Skin epidermis (tissue), 12 donors: ENCODE results near the gene ALPK1.
"Not testable (repeated sequence)": the region's sequence is repeated elsewhere in the genome, so short reads cannot be mapped to it uniquely, and the experiment has no call there.

Experiments used
- H3K27ac ChIP-seq, 21 experiments: fragments of 200-600 bp; sonication (generic) in 11 of 21; one replicate each; pipeline ENCODE4 v1.5.0; 2020; ENCODE audit warnings: mild to moderate bottlenecking in 3 of 21, inconsistent platforms in 2 of 21, moderate library complexity in 2 of 21
- H3K4me3 ChIP-seq, 7 experiments: fragments of 200-600 bp; sonication (generic) in 2 of 7; one replicate each; pipeline ENCODE4 v1.5.0; 2020; ENCODE audit warnings: inconsistent platforms in 2 of 7, mild to moderate bottlenecking in 2 of 7, moderate library complexity in 1 of 7

The ALPK1 gene

DNA sequence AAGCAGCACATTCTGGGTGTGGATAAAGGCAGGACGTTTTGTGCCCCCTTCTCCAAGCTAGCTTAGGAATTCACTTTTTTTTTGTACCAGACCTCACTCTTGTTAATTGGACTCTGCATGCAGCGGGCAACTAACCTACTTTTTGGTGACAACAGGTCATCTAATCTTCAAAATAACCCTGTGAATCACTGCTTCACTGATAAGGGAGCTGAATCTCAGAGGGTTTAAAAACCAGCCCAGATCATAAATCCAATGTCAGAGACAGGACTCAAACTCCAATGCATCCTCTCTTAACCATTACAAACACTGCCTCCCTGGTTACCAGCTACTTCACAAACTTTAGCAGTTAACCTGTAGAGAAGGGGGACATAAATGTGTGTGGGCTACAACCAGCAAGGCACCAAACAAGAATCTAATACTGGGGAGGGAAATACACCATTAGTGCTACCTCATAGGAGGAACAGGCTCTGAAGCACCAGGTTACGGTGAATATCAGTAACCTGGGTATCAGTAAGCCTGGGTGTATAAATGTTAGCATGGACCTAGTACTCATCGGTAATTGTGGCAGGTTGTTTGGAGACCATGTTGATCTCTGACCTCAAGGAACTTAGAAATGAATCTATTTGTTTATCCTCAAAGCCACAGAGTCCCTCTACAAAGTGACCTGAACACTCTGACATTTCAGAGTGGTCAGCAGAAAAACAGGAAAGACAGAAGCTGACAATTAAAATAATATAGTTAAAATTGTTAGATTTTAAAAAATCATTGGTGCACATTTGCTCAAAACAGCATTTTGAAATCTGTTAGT, 14.1 kb upstream of the ALPK1 start:
- no peak overlapping the region for H3K4me3 ChIP-seq
- peak overlapping the region in 4 of 21 experiments; percentile 3 to 94 (median 84) for H3K27ac ChIP-seq

DNA sequence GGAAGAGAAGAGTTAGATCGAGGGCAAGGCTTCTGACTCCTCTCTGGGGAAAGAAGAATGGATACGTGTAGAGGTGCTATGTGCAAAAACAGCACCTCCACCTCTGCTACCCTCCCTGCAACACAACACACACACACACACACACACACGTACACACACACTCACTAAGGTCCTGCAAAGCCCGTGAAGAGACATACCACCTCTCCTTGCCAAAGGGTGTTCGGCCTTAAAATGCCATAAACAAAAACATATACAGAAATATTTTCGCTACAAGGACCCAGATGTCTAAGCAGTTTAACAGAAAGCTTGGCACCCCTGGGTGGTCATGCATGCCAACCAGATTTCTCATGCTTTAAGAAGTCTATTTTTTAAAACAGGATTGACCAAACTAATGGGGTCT, 13.0 kb upstream of the ALPK1 start:
- H3K4me3 ChIP-seq, result peak overlapping the region; percentile 55 to 83 (median 72)
- peak overlapping the region in 19 of 21 experiments; percentile 71 to 95 (median 86) for H3K27ac ChIP-seq

- Histone ChIP-seq H3K27ac (peak overlapping the region in 20 of 21 experiments; percentile 71 to 95 (median 86)), H3K4me3 (peak overlapping the region; percentile 55 to 83 (median 72))
Observed at GRCh38 chr4:112284662-112285411, 12.3 kb upstream of the ALPK1 start.

- Histone ChIP-seq H3K4me3 (no peak overlapping the region), H3K27ac (peak overlapping the region in 7 of 21 experiments; percentile 45 to 95 (median 66))
Observed at GRCh38 chr4:112287258-112287989, 9.7 kb upstream of the ALPK1 start.

- H3K4me3 ChIP-seq, result no peak overlapping the region
- peak overlapping the region in 3 of 21 experiments; percentile 45 to 94 (median 73) for H3K27ac ChIP-seq
Observed at GRCh38 chr4:112288455-112288854, 8.7 kb upstream of the ALPK1 start.

- Histone ChIP-seq H3K27ac (peak overlapping the region in 2 of 21 experiments; percentile 14 to 45), H3K4me3 (no peak overlapping the region)
Observed at GRCh38 chr4:112289407-112290253, 7.5 kb upstream of the ALPK1 start.

DNA sequence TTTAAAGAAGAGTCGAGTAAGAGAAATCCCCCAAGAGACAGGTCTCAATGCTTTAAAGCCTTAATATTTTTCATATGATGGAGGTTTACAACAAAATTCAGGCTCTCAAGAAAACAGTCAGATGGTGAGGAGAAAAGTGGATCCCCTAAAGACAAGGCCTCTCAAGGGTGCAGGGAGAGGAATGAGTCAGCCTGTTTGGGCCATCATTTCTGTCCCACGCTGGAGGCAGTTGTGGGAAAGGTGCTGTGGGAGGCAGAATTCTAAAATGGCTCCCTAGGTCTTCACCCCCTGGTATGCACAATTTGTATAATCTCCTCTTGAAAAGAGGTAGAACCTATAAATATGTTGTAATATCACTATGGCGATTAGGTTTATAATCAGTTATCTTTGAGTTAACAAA, 6.8 kb upstream of the ALPK1 start:
- Histone ChIP-seq H3K27ac (no peak overlapping the region), H3K4me3 (no peak overlapping the region)

DNA sequence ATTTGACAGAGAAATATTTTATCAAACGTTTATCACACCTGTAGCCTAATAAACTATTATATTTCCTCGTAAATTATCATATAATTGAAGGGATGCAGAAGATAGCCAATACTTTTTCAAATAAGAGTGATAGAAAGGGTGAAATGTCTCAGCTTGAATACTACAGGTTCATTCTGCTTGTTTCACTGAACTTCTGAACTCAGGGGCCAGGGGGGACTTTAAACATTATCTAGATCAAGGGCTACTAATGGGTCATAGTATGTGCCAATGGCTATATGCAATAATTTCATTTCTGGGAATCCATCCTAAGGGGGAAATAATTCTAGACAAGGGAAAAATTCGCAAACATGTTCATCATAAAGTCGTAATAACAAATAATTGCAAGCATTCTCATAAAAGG, 2.6 kb downstream of the ALPK1 start:
- no peak overlapping the region for H3K4me3 ChIP-seq
- no peak overlapping the region for H3K27ac ChIP-seq

- peak overlapping the region in 1 of 21 experiments; percentile 64 for H3K27ac ChIP-seq
- H3K4me3 ChIP-seq, result no peak overlapping the region
Observed at GRCh38 chr4:112302320-112303274, 5.4 kb downstream of the ALPK1 start.

DNA sequence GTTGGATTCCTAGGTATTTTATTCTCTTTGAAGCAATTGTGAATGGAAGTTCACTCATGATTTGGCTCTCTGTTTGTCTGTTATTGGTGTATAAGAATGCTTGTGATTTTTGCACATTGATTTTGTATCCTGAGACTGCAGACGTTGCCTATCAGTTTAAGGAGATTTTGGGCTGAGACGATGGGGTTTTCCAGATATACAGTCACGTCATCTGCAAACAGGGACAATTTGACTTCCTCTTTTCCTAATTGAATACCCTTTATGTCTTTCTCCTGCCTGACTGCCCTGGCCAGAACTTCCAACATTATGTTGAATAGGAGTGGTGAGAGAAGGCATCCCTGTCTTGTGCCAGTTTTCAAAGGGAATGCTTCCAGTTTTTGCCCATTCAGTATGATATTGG, 8.3 kb downstream of the ALPK1 start:
- H3K27ac ChIP-seq, H3K4me3 ChIP-seq: not testable (repeated sequence)

DNA sequence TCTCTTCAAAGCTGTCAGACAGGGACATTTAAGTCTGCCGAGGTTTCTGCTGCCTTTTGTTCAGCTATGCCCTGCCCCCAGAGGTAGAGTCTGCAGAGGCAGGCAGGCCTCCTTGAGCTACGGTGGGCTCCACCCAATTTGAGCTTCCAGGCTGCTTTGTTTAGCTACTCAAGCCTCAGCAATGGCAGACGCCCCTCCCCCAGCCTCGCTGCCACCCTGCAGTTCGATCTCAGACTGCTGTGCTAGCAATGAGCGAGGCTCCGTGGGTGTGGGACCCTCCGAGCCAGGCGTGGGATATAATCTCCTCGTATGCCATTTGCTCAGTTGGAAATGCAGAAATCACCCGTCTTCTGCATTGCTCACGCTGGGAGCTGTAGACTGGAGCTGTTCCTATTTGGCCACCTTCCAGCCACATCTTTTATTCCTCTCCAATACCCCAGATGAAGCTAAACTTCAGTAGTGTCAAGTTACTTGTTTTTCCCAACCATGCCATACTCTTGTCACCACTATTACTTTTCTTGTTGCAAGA, 12.2 kb downstream of the ALPK1 start:
- not testable (repeated sequence) for H3K27ac ChIP-seq
- H3K4me3 ChIP-seq, result peak overlapping the region in 2 of 7 experiments; percentile 10 to 19

DNA sequence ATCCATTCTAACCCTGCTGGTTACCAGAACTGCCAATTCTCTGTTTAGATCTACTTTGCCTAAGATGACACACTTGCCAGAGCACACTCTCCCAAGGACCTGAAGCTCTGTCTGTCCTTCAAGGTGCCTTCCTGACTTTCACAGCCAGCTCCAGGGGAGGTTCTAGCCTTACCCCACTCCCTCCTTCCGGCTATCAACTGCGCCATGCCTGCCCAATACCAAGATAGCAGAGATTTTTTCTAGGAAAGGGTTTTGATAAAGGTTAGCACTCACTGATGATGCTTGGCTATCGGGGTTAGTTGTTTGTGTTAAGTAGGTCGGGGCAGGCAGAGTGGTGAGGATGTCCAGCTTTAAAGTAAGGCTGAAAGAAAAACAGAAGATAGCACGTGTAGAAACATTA, 14.3 kb downstream of the ALPK1 start:
- Histone ChIP-seq H3K4me3 (no peak overlapping the region), H3K27ac (no peak overlapping the region)

DNA sequence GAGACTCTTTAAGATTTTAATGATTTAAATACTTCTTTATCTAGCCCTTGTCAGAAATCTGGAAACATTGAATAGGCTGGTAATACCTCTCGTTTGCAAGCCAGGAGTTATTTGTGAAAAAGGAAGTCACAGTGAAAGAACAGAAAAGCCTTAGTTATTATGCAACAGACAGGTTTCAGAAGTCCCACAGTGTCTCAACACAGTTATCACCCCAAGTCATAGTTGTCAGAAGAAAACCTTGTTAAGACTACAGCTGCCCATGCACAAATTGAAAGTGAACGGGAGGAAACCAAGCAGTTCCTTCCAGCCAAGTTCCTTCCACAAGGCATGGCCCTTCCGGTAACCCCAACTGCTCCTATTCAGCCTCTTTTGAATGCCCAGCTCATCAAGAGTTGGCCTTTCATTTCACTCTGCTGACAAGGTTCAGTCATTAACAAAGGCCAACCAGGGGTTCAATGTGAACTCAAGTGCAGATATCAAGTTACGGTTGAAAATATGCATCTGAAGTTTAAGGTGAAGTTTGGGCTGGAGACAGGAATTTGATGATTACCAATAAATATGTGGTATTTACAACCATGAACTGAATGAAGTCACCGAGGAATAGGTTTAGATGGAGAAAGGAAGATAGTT, 15.6 kb downstream of the ALPK1 start:
- Histone ChIP-seq H3K27ac (no peak overlapping the region), H3K4me3 (no peak overlapping the region)

- H3K27ac ChIP-seq, result no peak overlapping the region
- no peak overlapping the region for H3K4me3 ChIP-seq
Observed at GRCh38 chr4:112315446-112315845, 18.3 kb downstream of the ALPK1 start.

DNA sequence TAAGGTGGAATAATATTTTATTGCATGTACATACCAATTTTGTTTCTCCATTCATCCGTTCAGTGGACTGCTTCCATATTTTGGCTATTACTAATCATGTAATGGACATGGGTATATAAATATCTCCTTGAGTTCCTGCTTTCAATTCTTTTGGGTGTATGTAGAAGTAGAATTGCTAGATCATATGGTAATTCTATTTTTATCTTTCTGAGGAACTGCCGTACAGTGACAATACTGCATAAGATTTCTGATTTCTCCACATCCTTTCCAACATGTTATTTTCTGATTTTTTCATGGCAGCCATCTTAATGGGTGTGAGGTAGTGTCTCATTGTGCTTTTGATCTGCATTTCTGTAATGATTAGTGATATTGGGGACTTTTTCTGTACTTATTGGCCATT, 19.2 kb downstream of the ALPK1 start:
- peak overlapping the region in 1 of 21 experiments; percentile 44 for H3K27ac ChIP-seq

GRCh38 chr4:112318239-112319142, 21.3 kb downstream of the ALPK1 start:
- Histone ChIP-seq H3K4me3 (no peak overlapping the region), H3K27ac (no peak overlapping the region)

More for the DNA sequence above, 19.2 kb downstream of the ALPK1 start:
- H3K4me3 ChIP-seq, result no peak overlapping the region
